Activated effector memory CD4-positive, alpha-beta T cell treated with anti-CD3 and anti-CD28 coated beads, Interleukin-2, amount 50 U/mL, for 16 hours (primary cell): ENCODE measurements around the gene MIPOL1.
"Not testable (repeated sequence)": the region's sequence is repeated elsewhere in the genome, so short reads cannot be mapped to it uniquely, and the experiment has no call there.

ENCODE experiments used
- DNase-seq: peaks from one replicate; pipeline ENCODE4 v3.0.0-alpha.2; 2020

Gene MIPOL1

DNA sequence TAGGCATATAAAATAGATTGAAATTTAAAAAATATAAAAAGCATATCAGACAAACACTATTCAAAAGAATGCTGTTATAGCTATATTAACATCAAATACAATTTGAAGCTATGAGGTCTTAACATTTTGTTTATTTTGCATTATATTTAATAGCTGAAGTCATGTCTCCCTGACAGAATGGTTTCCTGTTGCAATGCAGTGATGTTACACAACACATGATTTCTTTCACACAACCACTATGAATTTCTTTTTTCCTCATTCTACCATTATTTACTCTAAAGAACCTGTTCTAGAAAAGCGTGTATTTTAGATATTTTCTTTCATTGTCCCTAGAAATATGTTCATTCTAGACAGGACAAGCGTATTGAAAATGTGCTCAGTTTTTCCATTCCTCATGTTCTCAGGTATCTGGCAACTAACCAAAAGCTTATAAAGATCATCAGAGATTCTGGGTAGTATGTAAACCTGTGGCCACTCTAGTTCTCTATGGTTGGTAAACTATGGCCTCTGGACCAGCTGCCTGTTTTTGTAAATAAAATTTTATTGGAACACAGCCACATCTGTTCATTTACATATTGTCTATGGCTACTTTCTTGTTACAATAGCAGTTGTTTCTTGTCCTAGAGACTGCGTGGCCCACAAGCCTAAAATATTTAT is 213.5 kb downstream of the MIPOL1 start:
- DNase-seq = no peak

DNA sequence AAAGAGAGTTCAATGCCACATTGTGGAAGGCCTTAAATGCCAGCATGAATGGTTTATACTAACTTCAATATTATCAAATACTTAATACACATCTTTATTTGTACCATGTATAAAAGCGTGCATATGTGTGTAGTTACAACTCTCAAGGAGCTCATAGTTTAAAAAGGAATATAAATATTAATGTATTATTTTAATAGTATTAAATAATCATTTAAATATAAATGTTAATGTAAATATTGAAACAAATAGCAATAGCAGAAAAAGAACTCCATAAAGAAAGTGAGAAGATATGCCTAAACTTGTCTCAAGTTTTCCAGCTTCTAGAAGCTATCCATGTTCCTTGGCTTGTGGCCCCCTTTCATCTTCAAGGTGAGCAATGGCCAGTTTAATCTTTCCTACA is 215.3 kb downstream of the MIPOL1 start:
- DNase-seq = no peak

DNA sequence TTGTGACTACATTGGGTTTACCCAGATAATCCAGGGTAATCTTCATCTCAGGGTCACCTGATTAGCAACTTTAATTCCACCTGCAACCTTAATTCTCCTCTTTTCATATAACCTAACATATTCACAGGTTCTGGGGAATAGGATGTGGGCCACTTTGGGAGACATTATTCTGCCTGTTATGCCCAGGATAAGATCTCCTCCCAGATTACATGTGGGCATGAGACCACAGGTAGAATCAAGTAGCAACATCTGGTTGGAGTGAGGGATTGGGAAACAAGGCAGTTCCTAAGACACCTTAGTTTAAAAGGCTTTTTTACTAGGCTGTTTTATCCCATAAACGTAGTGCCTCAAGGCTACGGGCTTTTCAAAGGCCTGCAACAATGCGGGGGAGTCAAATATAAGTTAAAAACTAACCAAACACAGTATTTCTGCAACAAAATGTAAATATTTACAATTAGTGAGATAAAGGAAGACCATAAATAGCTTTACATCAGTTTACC is 215.8 kb downstream of the MIPOL1 start:
- DNase-seq = no peak

DNA sequence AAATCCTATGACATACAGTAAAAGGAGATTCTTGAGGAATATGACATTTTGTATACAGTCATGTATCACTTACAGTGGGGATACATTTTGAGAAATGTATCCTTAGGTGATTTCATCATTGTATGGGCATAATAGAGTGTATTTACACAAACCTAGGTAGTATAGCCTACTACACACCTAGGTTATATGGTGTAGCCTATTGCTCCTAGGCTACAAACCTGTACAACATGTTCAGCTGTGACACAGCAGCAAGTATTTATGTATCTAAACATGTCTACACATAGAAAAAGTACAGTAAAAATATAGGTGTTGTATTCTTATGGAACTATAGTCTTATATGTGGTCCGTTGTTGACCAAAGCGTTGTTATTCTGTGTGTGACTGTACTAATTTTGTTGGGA is 218.5 kb downstream of the MIPOL1 start:
- no peak for DNase-seq

DNA sequence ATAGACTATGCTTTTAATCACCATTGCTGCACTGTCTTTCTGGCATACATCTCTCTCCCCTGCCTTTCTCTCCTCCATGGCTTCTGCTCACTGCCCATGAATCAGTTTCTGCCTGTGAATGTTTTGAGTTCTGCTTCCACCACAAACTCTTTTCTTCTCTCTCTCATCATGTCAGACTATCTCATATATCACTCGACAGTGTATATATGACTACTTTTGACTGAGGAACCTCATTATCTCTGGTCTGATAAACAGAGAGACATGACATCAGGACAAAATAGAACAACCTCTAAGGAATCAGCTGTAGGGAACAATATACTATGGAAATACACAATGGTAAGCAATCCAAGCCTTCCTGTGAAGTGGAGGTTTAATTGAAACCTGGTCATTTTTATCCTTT is 219.4 kb downstream of the MIPOL1 start:
- no peak for DNase-seq

DNA sequence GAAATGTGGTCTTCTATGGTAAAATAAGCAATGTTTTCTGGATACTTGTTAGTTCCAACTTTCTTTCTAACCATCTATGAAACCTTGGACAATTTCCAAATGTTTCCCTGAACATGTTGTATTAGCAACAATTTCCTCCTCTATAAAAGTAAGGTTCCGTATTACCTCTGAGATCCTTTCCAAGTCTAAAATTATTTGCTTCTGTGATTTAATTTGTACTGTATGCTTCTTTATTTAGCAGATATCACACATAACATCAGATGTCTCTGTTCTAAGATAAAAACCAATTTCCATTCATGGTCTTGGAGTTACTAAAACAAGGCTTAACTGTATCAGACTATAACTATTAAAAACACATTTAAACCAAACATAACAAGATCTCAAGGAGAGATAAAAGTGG is 220.1 kb downstream of the MIPOL1 start:
- DNase-seq = no peak

DNA sequence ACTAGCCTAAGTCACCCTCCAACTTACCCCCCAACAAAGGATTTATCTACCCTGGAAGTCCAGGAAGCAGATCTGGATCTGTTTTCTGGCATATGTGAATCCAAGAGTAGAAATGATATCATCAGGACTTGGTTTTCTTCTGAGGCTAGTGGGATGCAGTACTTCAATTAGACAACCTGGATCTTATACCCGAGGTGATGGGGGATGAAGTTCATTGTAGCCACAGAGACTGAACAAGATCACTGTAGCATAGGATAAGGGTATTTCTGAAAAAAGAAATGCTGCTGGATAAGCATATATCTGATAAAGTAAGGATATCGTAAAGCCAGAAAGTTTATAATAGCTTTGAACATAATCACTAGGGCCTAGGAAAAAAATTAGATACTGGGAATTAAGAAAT is 222.9 kb downstream of the MIPOL1 start:
- no peak for DNase-seq

DNA sequence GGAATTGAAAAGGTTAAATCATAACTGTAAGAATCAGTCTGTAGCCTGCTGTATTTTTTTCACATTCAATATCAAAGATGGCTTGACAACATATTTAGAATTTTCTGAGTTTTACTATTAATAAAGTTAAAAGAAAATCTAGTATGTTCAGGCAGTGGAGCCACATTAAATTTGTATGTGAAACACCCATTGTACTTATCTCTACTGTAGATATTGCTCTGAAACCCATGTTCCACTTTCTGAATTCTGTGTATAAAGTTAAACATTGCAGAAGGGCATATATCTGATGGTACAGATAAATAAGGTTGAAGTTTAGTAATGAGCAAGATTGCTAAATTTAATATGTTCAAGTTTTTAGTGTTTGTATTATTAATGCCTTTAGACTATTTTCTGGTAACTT is 224.6 kb downstream of the MIPOL1 start:
- DNase-seq = no peak

DNA sequence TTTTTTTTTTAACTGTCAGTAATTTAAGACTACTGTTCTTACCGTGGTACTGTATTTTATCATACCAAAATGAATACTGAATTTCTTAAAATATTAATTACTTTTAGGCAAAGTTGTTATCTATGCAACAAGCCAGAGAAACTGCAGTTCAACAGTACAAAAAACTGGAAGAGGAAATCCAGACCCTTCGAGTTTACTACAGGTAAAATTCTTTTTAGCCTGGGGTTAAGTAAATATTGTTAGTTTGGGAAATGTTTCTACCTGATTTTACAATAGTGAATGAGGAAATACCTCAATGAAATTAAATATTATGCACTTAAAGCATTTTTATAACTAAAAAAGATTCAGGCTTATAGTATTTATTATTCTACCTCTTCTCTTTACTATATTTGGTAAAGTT is 225.0 kb downstream of the MIPOL1 start:
- DNase-seq = no peak

DNA sequence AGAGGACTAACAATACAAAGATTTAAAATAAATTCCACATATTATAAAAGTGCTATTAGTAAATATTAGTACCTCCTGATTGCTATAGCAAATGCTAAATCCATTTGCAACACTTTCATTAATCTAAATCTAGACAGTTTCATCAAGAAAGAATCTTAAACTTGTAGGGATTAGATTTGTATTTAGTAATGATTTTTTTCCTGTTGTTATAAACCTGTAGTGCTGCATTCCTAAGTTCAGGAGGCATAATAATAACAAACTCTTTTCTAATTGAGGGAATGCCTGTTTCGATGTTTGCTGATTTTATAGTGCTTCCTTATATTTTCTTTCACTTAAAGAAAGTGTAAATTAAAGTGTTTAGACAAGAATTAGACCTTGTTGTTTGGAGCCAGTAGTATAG is 231.2 kb downstream of the MIPOL1 start:
- no peak for DNase-seq

DNA sequence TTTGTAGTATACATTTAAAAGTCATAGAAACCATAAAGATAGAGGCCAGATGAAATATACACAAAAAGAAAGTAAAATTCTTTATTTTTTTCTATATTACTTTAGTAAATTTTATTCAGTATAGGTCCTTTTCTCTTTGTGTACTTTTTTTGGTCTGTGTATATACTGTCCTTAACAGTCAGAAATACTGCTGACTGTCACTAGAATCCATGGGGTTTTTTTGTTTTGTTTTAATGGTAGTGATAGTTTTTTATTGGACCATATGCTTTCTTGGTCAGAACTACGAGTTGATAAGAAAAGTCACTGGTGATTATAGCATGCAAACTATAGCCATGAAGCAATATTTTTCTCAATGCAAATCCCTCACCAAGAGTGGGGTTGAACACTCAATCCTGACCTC is 231.9 kb downstream of the MIPOL1 start:
- DNase-seq = no peak

DNA sequence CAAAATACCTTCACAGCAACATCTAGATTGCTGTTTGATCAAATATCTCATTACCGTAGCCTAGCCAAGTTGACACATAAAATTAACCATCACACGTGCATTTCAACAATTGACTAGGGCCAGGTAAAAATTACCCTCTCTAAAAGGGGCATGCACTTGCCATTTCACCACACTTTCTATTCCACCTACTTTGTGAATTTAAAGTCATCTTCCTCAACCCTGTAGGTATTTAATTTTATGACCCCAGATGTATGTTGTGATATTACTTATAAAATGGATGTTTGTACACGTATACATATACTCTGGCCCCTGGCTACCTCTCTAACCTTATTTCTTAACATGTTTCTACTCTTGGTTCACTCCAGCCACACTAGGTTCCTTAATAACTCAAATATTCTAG is 237.1 kb downstream of the MIPOL1 start:
- no peak for DNase-seq

DNA sequence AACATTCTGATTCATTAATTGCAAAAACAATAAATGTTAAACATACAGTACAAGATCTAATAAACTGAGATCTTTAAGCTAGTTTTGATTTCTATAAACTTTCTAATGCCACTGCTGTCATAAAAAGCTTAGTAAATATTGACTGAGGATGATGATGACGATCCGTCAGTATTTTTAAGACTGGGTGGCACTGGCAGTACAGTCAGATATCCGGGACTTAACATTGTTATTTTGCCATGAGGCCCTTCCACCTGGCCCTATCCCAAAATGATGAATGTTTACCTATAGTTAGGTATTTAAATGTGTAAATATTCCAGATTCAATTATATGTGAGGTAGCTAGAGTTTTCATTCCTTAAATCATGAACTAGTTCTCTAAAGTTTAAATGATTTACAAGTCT is 238.8 kb downstream of the MIPOL1 start:
- DNase-seq = no peak

DNA sequence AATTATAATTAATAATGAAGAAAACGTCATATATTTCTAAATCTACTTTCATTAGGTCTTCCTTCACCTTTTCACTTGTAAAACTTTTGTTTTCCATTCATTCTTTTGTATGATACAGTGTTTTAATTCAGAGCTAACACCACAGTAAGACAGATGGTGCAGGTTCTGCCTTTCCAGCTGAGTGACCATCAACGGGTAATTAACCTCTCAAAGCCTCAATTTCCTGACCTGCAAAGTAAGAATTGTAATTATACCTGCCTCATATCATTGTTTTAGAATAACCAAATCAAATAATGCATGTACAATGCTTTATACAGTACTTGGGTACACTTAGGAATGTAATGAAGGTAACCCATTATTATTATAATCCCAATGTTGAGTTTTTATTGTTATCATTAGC is 239.8 kb downstream of the MIPOL1 start:
- DNase-seq = no peak

DNA sequence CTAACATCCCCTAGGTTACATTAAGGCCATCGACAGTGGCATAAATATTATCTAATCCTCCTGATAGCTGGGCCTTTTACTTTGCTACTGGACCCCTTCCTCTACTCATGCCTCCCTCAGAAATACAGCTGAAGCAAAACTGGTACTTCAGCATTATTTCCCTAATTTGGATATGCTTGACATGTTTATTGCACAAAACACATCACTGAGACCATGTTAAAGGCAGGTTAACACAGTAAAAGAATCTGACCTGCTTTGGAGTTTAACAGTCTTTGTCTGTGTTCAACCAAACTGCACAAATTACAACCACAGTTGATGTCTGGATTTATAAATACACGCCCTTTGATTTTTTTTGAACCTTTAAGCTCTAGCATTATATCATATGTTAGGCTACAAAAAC is 240.7 kb downstream of the MIPOL1 start:
- DNase-seq = no peak

DNA sequence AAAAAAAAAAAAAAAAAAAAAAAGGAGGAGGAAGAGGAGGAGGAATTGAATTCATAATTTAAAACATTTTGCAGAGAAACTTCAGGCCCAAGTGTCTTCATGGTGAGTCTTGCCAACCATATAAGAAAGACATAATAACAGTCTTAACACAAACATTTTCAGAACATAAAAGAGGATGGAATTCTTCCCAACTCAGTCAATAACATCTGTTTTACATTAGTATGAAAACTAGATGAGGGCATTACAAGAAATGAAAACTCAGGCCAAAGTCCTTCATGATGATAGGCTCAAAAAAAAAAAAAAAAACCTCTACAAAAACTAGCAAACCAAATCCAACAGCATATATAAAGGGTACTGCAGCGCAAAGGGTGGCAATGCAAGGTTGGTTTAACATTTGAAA is 245.7 kb downstream of the MIPOL1 start:
- no peak for DNase-seq

DNA sequence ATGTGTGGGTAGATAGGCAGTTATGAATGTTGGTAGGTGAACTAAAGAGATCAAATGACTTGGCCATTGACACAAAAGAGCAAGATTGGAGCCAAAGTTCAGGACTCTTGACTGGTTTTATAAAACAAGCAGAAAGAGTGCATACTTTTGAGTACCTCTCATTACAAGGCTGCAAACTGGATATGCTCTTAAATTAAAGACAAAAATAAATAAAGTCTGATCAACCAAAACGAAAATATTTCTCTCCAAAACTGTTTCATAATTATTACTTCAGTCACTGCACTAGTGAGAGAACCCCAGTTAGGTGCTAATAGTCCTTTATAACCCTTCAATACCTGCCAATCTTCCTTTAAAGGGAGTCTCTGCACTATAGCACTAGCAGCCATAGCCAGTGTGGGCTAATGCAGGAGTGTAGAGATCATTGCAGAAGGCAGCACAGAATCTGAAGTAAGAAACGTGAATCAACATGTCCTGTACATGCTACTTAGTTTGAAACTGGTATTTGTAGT is 250.2 kb downstream of the MIPOL1 start:
- DNase-seq = no peak

DNA sequence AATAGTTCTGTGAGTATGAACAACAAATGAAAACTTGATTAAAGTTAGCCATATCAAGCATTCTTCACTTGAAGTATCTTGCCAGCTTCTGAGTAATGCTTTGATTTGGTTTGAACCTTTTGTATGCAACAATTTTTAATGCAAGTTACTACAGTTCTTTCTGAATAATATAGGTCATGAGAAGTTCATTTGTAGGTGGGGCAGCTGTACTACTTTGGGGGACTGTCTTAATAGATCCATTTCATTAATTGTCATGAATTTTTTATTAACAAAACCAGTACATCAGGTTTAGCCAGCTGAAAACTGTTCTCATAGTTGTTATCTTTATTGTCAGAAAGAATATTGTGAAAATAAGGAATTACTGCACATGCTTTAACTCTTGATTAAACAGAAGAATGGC is 254.6 kb downstream of the MIPOL1 start:
- no peak for DNase-seq

DNA sequence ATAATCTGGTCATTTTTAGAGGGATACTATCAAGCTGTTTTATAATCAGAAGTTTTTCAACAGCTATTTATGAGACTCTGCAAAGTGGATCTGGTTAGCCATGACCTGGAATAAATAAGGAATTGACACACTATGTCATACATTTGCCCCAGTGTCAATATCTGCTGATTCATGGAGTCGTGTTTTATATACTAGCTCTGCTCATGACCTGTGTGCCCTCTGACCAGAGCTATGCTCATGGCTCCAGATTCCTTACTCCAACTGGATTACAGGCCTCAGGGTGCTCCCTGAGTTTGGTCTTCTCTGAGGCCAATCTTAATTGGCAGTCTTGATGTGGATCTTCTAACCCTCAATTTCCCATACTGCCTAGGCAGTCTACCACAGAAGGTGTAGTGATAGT is 256.2 kb downstream of the MIPOL1 start:
- no peak for DNase-seq

DNA sequence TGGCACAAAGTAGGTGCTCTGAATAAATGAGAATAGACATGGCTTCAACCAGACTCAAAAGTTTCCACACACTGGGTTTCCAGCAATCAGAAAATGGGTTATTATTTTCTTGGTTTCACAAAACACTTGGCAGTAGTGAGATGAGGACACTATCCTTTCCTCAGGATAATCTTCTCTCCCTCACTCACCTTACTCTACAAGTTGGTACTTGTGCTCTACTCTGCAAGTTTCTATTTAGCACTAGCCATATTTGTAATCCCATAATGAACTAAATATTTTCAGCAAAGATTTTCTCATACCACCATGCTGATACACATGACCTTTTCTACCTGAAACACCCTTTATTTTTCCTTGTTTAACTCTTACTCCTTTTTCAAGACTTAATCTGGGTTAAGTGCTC is 259.6 kb downstream of the MIPOL1 start:
- DNase-seq = no peak

DNA sequence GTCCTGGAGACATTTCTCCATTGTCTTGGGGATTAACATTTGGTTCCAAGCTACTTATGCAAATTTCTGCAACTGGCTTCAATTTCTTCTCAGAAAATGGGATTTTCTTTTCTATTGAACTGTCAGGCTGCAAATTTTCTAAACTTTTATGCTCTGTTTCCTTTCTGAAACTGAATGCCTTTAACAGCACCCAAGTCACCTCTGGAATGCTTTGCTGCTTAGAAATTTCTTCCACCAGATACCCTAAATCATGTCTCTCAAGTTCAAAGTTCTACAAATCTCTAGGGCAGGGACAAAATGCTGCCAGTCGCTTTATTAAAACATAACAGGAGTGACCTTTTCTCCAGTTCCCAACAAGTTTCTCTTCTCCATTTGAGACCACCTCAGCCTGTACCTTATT is 264.7 kb downstream of the MIPOL1 start:
- not testable (repeated sequence) for DNase-seq

DNA sequence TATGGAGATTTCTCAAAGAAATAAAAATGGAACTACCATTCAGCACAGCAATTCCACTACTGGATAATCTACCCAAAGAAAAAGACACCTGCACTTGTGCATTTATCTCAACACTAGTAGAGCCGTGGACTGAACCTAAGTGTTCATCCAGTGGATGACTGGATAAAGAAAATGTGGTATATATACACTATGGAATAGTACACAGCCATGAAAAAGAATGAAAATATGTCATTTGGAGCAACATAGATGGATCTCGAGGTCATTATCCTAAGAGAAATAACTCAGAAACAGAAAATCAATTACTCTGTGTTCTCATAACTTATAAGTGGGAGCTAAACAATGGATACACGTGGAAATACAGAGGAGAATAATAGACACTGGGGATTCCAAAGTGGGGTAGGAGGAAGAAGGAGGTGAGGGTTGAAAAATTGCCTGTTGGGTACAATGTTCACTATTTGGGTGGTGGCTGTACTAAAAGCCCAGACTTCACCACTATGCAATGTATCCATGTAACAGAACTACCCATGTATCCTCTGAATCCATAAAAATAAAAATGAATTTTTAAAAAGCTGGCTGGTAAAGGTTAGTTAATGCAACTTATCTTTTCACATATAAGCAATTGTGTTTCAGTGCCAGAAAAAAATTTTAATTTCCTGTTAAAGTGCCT is 266.6 kb downstream of the MIPOL1 start:
- DNase-seq = no peak

DNA sequence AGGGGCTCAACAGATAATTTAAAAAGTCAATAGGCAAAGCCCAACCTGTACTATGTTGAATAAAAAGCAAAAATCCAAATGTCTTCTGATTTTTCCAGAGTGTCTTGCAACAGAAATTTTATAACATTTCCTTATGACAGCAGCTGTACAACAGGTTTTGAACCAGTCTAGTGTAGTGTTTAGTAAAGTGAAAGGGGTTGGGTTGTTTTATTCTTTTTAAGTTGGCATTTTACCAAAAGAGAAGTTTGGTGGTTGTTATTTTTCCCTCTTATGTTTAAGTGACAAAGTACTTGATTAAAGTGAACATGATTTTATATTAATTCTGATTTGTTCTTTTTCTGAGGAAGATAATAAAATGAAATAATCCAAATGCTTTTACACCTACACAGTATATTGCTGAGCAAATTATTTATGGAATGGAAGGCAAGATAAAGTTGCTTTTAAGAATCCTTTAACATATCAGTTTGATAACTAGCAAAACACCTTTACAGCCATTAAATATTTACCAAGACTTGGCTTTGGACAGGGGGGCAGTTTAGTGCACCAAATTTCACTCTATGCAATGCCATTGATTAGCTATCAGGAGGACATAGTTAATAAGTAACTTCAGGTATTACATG is 268.4 kb downstream of the MIPOL1 start:
- no peak for DNase-seq

DNA sequence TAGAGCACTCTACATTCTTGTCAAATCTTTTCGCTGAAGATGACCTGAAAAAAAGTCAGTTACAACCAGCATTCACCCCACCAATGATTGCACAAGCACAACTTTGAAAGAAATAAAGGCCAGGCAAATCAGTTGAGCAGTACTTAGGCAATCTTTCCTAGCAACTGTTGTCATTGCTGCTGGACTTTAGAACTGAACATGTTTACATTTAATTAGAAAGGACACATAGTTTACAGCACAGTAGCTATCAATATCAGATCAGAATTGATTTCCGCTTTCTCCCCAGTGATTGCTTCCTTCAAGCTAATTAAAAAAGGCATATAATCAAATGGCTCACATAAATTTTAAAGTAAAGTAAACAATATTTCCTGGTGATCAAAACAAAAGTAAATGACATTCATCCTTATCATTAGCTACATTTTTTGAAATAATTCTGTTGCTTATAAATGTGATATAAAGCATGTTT is 268.9 kb downstream of the MIPOL1 start:
- no peak for DNase-seq
